Pulmonary artery endothelial cell (primary cell): ENCODE measurements around the gene COP1. TPM values are rescaled to one million over a fixed set of nuclear protein-coding genes. Genes with fewer than 3 reads are reported as not detected.

Source experiments
- DNase-seq: peaks from one replicate; pipeline ENCODE4 v3.0.0-alpha.2; 2011; ENCODE audit warnings: low read depth, low spot score
- total RNA-seq: library from RNA; depleted of rRNA; stranded (reverse); fragments of >200 nt; gene quantifications from 2 replicates; pipeline ENCODE4 v1.2.3, GENCODE V29; 2014

Gene COP1
- total RNA-seq, 1 donor from 2014 or later = 62.0 TPM

GRCh38 chr1:175901076-175901836, 305.8 kb downstream of the COP1 start:
- no peak for DNase-seq

- DNase-seq = no peak
Observed at GRCh38 chr1:175900171-175900570, 306.9 kb downstream of the COP1 start.

GRCh38 chr1:175895966-175896365, 311.1 kb downstream of the COP1 start:
- DNase-seq = no peak
